ENCODE data around the gene VPS9D1.
"Not testable (repeated sequence)": the region's sequence is repeated elsewhere in the genome, so short reads cannot be mapped to it uniquely, and the experiment has no call there.

Gene VPS9D1

DNA sequence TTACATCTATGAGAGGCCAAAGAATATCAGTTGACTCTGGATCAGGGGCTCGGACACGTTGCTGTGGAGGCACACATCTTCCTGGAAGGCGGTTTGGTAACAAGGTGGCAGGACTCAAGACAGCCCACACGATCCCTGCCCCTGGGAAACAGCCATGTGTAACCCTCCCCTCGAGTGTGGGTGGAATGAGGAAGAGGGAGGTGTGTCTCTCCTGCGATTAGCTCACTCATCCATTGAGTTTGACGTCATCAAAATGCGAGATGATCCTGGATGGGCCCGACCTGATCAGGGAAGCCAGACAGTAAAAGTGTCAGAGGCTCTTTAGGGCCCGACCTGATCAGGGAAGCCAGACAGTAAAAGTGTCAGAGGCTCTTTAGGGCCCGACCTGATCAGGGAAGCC is 56.5 kb downstream of the VPS9D1 start:
- not testable (repeated sequence) for DNase-seq (ENCODE audit: low read depth)

DNA sequence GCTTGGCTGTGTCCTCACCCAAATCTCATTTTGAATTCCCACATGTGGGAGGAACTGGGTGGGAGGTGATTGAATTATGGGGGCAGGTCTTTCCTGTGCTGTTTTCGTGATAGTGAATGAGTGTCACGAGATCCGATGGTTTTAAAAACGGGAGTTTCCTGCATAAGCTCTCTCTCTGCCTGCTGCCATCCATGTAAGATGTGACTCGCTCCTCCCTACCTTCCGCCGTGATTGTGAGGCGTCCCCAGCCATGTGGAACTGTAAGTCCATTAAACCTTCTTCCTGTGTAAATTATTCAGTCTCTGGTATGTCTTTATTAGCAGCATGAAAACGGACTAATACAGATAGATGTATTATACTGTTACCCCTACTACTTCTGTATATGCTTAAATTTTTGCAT is 59.5 kb downstream of the VPS9D1 start:
- no peak for DNase-seq (ENCODE audit: low read depth)

DNA sequence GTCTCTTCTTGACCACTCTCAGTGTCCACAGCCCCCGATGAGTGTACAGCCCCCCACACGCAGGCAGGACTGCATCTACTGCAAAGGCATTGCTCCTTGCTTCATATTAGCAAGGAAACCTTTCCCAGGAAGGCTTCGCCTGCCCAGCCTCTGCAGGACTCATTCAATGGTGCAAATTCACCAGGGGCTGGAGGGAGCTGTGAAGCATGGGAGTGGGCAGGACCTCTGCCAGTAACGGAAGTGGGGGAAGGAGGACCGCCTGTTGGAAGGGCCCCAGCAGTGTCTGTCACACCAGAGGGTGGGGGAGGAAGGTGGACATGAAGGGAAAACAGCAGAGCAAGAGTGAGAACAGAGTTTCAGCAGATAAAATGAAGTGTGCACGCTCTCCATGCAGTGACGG is 60.6 kb downstream of the VPS9D1 start:
- no peak for DNase-seq (ENCODE audit: low read depth)

DNA sequence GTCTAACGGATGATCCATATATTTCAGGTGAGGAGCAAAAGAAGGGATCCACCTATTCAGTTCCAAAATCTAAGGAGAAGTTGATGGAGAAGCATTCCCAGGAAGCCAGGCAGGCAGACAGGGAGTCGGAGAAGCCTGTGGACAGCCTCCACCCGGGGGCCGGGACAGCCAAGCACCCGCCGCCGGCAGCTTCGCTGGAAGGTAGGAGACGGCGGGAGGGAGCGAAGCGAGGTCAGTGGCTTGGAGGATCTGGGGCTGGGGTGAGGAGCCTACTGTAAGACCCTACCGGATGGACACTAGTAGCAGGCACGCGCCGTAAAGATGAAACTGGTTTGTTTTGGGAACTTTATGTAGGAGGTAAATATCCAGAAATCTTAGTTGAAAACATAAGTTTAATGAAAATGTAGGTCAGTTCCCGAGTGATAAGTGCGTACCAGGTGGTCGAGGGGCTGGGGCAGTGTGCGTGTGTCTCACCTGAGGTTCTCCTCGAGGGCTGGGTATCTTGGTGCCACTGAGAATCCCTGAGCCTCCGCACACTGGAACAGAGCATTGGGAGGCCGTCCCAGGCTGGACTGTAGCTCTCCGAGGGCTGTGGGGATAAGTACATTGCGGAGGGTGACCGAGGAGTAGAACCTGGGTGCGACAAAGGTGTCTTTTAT is 62.3 kb downstream of the VPS9D1 start:
- DNase-seq (ENCODE audit: low read depth), result no peak

DNA sequence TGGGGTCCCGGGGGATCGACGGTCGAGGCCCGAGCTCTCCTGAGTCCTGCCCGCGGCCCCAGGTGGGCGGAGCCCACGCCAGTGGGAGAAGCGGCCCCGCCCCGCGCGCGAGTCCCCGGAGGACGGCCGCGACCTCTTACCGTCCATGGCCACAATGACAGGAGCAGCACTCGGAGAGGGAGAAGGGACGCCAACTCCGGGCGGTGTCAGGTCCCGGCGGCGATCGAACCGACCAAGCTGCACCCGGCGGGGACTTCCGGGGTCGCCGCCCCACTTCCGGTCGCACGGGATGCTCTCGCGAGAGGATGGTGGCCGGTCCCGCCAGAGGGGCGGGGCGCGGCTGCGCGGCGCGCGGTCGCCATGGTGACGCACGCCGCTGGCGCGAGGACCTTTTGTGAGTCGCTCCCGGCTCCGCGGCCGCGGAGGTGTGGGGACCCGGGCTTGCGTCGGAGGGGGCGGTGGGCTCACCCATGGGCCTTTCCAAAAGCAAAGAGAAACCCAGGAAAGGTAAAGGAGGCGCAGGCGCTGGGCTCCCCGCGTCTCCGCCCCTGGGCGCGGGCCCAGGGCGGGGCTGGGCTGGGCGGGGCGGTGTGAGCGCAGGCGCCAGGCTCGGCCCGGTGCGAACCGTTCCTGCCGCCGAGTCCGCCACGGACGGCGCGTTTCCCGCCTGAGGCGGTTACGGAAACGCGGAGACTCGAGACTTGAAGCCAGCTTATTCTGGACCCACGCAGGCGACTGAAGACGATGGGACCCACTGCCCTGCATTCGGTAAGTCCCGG is 63.1 kb downstream of the VPS9D1 start, which contains the start of the genes CHMP1A and SPATA33:
Gene CHMP1A, minus strand, starts transcription at position 267 of the 779 bp plus-strand sequence. Its CDS starts 120 bp downstream, at position 147.
Gene SPATA33, plus strand, starts transcription at position 395 of the 779 bp plus-strand sequence. Its CDS starts 76 bp downstream, at position 471.
- DNase-seq (ENCODE audit: low read depth), result peak; percentile 86
